Retina (tissue), 1 donor: ENCODE data around the gene ADCY1.
A peak's percentile ranks its signal among the peaks of the same experiment; 100 is the strongest.

Source experiments
- DNase-seq: peaks from one replicate; pipeline ENCODE4 v3.0.0-alpha.2; 2016

Gene ADCY1

DNA sequence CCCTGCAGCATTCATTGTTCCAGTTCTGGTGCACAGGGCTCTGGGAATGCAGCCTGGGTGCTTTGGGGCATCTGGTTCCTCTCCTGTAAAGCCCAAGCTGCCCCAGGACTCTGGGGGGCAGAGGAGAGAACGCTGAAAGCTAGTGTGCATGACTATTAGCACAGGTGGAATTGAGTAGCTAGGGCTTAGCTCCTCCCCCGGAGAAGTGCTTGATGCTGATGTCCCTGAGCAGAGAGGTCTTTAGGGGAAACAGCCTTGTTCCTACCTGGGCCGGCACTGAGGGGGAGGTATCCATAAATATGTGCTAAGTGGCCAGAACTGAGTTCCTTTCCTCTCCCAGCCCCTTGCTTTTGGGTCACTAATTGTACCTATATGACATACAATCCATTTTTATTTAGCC is 3.9 kb downstream of the ADCY1 start:
- DNase-seq = no peak

- DNase-seq = no peak
These were observed 4.3 kb downstream of the ADCY1 start for GRCh38 chr7:45578467-45578866.

- DNase-seq = peak; percentile 73
These were observed 5.2 kb downstream of the ADCY1 start for GRCh38 chr7:45579391-45579801.

- DNase-seq = no peak
These were observed 6.1 kb downstream of the ADCY1 start for GRCh38 chr7:45580053-45580872.

DNA sequence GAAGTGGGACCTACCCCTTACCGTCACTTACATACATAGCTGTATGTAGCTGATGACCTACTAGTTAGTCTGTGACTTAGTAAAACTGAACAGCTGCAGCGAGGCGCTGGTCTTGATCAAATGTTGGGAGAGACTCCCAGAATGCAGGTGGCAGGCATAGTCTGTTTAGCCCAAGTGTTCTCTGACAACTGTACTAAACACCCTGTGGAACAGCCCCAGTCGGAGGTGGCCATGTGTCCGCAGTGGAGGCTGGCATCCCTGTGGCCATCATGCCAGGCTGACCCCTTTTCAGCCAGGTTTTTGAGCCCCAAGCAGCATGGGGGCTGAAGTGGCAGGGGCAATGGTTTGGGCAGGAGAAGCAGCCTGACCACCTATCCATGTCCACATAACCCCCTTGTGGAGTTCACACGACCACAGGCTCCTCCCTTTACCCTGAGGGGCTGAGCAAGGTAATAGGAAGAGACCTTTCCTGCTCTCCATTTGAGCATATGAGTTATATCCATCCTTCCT is 7.2 kb downstream of the ADCY1 start:
- DNase-seq = no peak

DNA sequence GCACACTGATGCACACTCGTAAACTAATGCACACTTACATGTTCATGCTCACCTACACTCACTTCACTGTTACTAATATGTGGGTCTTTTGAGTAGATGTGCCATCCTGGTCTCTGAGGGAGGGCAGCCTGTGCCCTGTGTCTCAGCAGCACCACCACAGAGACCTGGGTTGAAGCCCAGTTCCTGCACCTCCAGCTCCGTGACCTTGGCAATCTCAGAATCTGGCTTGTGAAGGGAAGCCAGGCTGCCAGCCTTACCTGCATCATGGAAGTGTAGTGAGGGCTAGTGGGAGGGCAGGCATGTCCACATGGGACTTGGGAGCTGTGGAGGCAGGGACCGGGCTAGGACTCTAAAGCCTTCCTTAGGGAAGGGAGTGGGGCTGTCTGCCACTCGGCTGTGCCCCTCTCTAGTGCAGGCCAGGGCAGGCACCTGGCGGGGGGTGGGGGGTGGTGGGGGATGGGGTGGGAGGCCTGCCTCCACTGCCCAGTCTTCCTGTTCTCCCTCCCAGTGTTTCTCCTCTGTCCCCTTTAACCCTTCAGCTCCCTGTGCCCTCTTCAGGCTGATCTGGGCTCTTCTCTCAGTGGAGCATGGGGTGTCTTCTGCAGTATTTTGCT is 8.1 kb downstream of the ADCY1 start:
- DNase-seq = no peak

DNA sequence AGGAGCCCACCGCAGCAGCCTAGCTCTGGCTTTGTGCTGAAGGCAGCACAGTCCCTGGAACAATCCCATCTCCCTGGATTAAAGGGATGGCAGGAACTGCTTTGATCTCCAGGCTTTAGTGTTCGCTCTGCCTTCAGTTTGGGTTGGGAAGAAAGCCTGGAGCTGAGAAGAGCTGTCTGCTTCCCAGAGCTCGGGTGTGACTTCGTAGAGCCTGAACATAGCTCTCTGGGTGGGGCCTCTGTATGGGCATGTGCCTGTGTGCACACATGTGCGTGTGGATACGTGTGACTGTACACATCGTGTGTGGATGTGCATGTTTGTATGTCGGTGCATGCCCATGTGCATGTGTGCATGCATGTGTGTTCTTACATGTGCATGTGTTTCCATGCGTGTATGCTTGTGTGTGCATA is 8.7 kb downstream of the ADCY1 start:
- no peak for DNase-seq

DNA sequence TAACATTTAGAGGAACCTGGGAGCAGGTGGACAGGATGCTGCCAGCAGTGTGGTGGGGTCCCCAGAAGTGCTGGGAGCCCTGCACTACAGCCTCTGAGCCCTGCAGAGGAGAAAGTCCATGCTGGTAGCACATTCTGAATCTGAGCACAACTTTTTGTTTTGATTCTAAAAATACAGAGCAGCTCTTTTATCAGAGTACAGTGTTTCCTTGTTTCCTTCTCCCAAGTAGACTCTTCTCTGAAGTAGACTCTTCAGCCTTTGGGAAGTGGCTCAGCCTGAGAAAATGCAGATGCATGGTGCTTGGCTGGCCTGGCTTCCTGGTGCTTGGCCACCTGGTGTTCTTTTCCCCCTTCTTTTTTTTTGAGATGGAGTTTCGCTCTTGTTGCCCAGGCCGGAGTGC is 9.1 kb downstream of the ADCY1 start:
- DNase-seq = no peak

DNA sequence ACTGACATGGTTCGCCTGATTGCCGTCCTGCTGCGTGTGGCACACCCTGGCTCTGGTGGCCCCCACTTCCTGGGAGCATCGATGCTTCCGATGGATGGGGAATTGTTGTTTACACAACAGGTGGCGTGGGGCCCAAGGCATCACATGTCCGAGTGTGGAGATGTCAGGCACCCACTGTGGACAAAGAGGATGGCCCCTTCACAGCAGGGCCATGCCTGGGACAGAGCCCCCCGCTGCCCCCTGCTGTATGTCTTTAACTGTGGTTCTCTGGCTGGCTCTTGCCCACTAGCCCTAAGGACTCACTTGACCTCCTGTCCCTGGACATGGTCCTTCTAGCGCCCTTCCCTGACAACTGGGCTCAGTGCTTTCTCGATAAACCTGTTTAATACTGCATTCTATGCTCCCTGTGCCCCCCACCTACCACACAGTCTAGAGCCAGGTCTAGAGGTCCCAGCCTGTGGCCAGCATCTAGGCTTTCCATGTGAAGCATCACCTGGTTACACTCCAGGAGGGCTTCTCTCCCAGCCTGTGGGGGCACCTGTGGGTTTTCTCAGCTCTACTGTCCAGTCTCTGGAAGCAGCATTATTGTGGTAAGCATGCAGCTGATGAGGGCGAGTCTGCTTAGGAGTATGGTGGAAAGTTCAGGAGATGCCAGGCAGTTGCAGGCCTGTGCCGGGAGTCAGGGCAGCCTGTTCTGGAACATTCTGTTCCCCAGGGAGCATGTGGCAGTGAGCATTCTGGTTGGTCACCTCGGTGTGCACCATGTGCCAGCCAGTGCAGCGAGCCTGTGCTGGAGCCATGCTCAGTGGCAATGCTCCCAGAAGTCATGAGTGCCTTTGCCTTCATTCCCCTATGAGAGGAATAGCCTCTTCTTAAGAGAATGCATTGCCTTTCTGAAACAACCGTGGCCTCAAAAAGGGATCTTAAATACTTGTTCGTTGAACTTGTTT is 10.4 kb downstream of the ADCY1 start:
- DNase-seq = no peak

GRCh38 chr7:45585628-45586027 is 11.5 kb downstream of the ADCY1 start:
- no peak for DNase-seq

- no peak for DNase-seq
These were observed 12.7 kb downstream of the ADCY1 start for GRCh38 chr7:45586542-45587520.

DNA sequence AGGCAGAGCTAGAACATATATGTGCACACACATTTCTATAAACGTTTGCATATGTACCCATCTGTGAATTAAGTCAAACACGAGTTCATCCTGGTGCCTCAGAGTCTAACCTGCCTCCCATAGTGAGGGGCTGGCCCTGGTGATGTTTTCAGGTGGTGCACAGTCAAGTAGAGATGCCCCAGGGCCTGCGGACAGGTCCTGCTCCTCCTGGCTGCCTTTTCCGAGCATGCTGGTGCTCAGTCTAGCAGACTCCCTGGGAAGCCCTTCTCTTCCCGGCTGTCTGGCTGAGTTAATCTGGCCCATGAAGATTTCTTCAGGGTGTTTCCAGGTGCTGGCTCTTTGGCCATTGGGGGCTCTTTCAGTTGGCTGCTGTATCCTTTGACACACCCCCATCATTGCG is 14.3 kb downstream of the ADCY1 start:
- DNase-seq = no peak

DNA sequence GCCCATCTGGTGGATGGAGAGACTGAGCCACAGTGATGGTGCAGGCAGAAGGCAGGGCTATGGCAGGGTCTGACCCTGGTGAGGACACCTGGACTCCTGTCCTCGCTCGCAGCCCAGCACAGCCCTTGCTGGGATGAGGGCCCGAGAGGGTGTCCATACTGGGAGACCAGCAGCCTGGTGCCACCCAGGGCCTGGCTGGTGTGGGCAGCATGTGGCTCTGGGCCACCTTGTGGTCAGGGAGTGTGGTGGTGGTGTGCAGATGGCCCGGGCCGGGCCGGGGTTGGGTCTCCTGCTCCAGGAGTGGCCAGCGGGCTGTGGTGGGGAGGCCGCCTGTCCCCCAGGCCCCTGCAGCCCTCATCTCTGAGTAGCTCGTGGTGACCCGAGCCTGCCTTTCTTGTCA is 14.9 kb downstream of the ADCY1 start:
- DNase-seq = no peak

DNA sequence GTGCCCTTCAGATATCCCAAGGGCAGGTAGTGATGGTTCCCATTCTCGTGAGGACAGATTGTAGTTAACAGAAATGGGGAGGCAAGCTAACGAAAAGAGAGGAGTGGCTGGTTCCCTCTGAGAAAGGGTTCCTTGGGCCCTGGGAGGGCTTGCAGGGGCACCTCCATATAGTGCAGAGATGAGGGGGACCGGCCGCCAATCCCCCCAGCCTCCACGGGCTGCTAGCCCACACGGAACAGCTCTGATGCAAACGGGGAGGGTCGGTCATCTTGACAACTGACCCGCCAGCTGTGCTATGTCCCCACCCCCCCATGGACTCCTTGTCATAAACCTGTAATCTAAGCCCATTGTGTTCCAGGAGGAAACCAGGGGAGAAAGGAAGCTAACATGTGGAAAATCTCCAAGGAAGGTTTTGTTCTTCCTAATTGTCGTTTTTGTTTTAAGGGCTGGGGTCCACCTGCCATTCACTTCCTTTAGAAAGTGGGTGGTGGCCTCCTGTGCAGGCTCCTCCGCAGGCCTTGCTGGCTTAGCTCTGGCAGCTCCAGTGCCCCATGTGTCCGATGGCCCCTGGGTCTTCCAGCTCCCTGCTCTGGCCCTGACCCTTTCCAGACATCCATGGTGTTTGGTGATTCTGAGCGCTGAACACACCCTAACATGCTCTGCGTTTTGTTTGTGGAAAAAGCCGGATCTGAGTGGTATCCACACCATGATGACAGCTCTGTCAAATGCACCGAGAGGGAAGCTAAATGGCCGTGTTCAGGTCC is 15.9 kb downstream of the ADCY1 start:
- DNase-seq = no peak

DNA sequence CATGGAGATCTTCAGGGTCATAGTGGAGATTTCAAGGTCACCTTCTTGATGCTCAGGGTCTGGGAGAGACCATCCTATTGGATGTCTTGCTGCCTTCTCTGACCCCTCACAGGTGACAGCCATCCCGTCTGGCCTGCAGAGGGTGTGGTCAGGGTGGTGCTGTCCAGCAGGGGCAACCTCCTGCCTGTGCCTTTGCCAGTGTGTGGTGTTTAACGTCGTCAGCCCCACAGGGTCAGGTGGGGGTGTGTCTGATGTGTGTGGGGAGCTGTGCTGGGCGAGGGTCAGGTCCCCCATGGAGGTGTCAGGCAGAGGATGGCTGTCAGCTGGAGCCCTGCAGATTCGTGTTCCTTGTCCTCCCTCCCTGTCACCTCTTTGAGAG is 16.5 kb downstream of the ADCY1 start:
- DNase-seq = no peak

GRCh38 chr7:45591101-45591906 is 17.1 kb downstream of the ADCY1 start:
- DNase-seq = no peak

DNA sequence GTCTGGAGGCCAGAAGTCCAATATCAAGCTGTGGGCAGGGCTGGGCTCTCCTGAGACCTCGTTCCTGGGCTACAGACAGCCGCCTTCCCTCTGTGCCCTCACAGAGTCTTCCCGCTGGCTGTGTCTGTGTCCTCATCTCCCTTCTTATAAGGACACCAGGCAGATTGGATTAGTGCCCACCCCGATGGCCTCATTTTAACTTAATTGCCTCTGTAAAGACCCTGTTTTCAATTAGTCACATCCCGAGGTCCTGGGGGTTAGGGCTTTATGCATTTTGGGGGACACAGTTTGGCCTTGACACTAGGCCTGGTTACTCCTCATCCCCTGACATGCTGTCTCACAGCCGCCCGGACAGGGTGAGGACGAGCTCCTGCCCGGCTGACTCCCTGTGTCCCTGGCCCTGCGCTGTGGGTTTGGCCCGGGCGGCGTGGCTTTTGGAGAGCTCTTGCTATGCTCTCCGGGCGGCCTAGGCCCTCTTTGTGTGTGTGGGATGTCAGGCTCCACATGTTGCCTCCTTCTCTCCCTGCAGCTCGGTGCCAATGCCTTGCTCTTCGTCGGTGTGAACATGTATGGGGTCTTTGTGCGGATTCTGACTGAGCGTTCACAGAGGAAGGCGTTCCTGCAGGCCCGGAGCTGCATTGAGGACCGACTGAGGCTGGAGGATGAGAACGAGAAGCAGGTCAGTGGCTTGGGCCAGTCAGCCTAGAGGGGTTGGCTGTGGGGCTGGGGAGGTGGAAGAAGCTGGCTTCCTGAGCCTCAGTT is 18.2 kb downstream of the ADCY1 start:
- DNase-seq = no peak

DNA sequence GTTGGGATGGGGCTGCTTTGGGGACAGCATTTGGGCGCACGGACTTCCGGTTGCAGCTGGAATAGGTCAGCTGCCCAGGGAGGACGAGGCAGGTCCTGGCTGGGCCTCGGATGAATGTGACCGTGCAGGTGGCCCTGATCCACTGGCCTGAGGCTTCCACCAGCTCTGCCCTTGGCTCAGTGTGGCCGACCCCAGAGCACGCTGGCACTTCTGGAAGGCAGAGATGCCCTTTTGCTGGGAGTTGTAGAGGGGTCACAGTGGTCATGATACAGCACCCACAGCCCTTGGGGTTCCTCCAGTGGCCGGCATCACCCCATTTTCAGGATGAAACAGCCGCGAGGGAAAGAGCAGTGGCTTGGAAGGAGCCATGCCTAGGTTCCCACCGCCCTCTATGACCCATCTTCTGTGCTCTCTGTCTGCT is 19.0 kb downstream of the ADCY1 start:
- DNase-seq = no peak

GRCh38 chr7:45593877-45594276 is 19.7 kb downstream of the ADCY1 start:
- no peak for DNase-seq
